K562 (cell line): ENCODE results near the gene GFM2. TPM values are rescaled to one million over a fixed set of nuclear protein-coding genes. Genes with fewer than 3 reads are reported as not detected.

Experiments
- CBX5 ChIP-seq: IDR thresholded peaks from 2 replicates; pipeline ENCODE4 v1.6.1; 2014; ENCODE audit warnings: low read depth, borderline replicate concordance
- CHD2 ChIP-seq: IDR thresholded peaks from 2 replicates; pipeline ENCODE4 v1.6.1; 2011; ENCODE audit warnings: low read depth, low read length
- CREB1 ChIP-seq, 2 experiments: sonication (generic) in 1 of 2; formaldehyde crosslinking in 1 of 2; IDR thresholded peaks; 2 replicates each; pipeline versions ENCODE4 v1.6.1 to v1.8.0; 2012 to 2022; ENCODE audit warnings: inconsistent platforms in 1 of 2, mild to moderate bottlenecking in 1 of 2, missing genetic modification reagents in 1 of 2, moderate library complexity in 1 of 2
- CTBP1 ChIP-seq: fragments of 450-650 bp; IDR thresholded peaks from 2 replicates; pipeline ENCODE4 v1.6.1; 2016; ENCODE audit warnings: borderline replicate concordance
- DMBX1 ChIP-seq: fragments of 250-450 bp; sonication (Bioruptor Pico); IDR thresholded peaks from 2 replicates; pipeline ENCODE4 v1.8.0; 2022; ENCODE audit warnings: inconsistent platforms, mild to moderate bottlenecking, moderate library complexity, borderline replicate concordance
- FIP1L1 ChIP-seq: fragments of 200-400 bp; formaldehyde crosslinking; IDR thresholded peaks from 2 replicates; pipeline ENCODE4 v1.6.1; 2018; ENCODE audit warnings: mild to moderate bottlenecking, low read depth, low read length; ENCODE audit not compliant: poor library complexity, severe bottlenecking
- GABPB1 ChIP-seq: sonication (generic); formaldehyde crosslinking; IDR thresholded peaks from 2 replicates; pipeline ENCODE4 v1.8.0; 2022; ENCODE audit warnings: mild to moderate bottlenecking, missing genetic modification reagents
- HEY1 ChIP-seq: fragments of 250-450 bp; sonication (Bioruptor Pico); IDR thresholded peaks from 2 replicates; pipeline ENCODE4 v1.5.0; 2020; ENCODE audit warnings: mild to moderate bottlenecking, moderate library complexity, borderline replicate concordance
- KAT7 ChIP-seq: sonication (generic); formaldehyde crosslinking; IDR thresholded peaks from 2 replicates; pipeline ENCODE4 v1.8.0; 2022; ENCODE audit warnings: missing genetic modification reagents, mild to moderate bottlenecking, borderline replicate concordance
- NCOA1 ChIP-seq: fragments of 450-650 bp; IDR thresholded peaks from 2 replicates; pipeline ENCODE4 v1.6.1; 2016; ENCODE audit warnings: low read depth
- NFRKB ChIP-seq: fragments of 450-650 bp; IDR thresholded peaks from 2 replicates; pipeline ENCODE4 v1.6.1; 2016; ENCODE audit warnings: low read depth
- PML ChIP-seq: IDR thresholded peaks from 2 replicates; pipeline ENCODE4 v1.6.1; 2012; ENCODE audit warnings: low read length, inconsistent platforms
- RCOR1 ChIP-seq, 2 experiments: IDR thresholded peaks; 2 replicates each; pipeline ENCODE4 v1.6.1; 2012; ENCODE audit warnings: low read depth in 2 of 2, low read length in 2 of 2, borderline replicate concordance in 1 of 2, improper control_type of control experiment in 1 of 2
- SOX6 ChIP-seq: fragments of 450-650 bp; IDR thresholded peaks from 2 replicates; pipeline ENCODE4 v1.6.1; 2014; ENCODE audit warnings: mild to moderate bottlenecking
- ZBTB17 ChIP-seq: fragments of 450-650 bp; formaldehyde crosslinking; IDR thresholded peaks from 2 replicates; pipeline ENCODE4 v1.4.0; 2020; ENCODE audit warnings: mild to moderate bottlenecking
- ZNF76 ChIP-seq: fragments of 250-450 bp; sonication (Bioruptor Pico); IDR thresholded peaks from 2 replicates; pipeline ENCODE4 v1.4.0; 2020; ENCODE audit warnings: mild to moderate bottlenecking, moderate library complexity, borderline replicate concordance
- polyA plus RNA-seq, 8 experiments: library from polyadenylated mRNA; depleted of rRNA in 4 of 8; stranded (reverse) in 5 of 8; unstranded in 3 of 8; fragments of >200 nt; fragmentation: Nextera tagmentation in 2 of 8; fragmentation: Illumina TruSeq in 1 of 8; extraction: Ambion mirVana in 2 of 8; extraction: Trizol in 1 of 8; gene quantifications; 2 replicates each; pipeline versions ENCODE4 v1.2.1 to v1.2.3, GENCODE V29; 2011 to 2014; ENCODE audit warnings: inconsistent platforms in 1 of 8, missing spikeins in 1 of 8
- total RNA-seq, 7 experiments: library from RNA; depleted of rRNA in 6 of 7; stranded (reverse); fragments of >200 nt in 6 of 7; fragmentation: Illumina TruSeq in 2 of 7; extraction: Trizol in 2 of 7; gene quantifications; 2 replicates each; pipeline versions ENCODE4 v1.2.1 to v1.2.3, GENCODE V29; 2011 to 2021; ENCODE audit warnings: low replicate concordance in 1 of 7
- TF ChIP-seq, protein P1 (sequence below): sonication (generic); formaldehyde crosslinking; IDR thresholded peaks from 2 replicates; pipeline ENCODE4 v1.8.0; 2022; ENCODE audit warnings: mild to moderate bottlenecking, missing genetic modification reagents
- TF ChIP-seq, protein P2 (sequence below), 2 experiments: fragments of 450-650 bp; IDR thresholded peaks; 2 replicates each; pipeline ENCODE4 v1.6.1; 2018; ENCODE audit warnings: mild to moderate bottlenecking in 2 of 2, low read depth in 1 of 2; ENCODE audit not compliant: partially characterized antibody in 2 of 2
- TF ChIP-seq, protein P3 (sequence below): sonication (generic); formaldehyde crosslinking; IDR thresholded peaks from 2 replicates; pipeline ENCODE4 v1.9.0; 2022; ENCODE audit warnings: mild to moderate bottlenecking, missing genetic modification reagents
- TF ChIP-seq, protein P4 (sequence below): fragments of 250-450 bp; sonication (Bioruptor Pico); IDR thresholded peaks from 2 replicates; pipeline ENCODE4 v1.5.0; 2021

Gene GFM2
- total and polyA plus RNA-seq, 9 of the 15 experiments (the other 6 are each of a cell fraction or from before 2014, with no cell fraction given), result 32.8 to 78.2 (median 52.5) TPM

DNA sequence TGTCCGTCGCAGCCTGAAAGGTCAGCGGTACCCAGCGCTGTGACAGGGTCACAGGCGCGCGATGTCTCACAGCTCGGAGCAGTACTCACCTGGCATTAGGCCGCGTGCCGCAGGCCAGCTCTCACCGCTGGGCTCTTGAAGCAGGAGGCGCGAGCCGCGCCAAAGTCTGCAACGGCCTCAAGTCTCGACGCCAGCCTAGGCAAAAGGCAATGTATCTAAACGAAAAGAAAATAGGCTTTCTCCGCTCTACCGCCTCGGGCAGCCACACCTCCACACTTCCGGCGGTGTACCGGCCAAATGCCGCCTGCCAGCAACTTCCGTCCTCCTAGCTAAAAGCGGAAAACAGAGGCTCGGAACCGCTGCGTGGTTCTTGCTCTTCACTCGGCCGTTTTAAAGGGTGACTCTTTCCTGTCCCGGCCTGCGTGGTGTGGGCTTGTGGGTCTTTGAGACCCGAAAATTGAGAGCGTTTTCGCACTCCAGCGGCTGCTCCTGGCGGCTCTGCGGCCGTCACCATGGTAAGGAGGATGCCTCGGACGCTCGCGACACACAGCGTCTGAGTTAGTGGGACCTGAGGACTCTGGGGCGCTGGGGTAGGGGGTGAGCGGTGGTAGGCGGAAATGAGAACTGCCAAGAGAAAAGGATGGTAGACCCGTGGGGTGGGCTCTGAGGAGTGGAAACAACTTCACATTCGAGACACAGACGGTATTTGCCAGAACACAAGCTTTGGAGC lies at the start of gene GFM2, which contains the start of gene NSA2 (continued):
- no peak for TF ChIP-seq RCOR1 (IDR thresholded peaks at IDR 0.05; ENCODE audit: borderline replicate concordance in 1 of 2, low read depth in 2 of 2, low read length in 2 of 2)
- peak; percentile 49 for TF ChIP-seq FIP1L1
- no peak for TF ChIP-seq CBX5
- TF ChIP-seq ZNF76 (CRISPR knock-in tag), result no peak
- TF ChIP-seq, protein P1, sequence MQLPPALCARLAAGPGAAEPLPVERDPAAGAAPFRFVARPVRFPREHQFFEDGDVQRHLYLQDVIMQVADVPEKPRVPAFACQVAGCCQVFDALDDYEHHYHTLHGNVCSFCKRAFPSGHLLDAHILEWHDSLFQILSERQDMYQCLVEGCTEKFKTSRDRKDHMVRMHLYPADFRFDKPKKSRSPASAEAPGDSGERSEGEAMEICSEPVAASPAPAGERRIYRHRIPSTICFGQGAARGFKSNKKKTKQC (CRISPR knock-in tag), result peak; percentile 61; the same call in 1 of the 2 replicates
- peak; percentile 88; the same call in 1 of the 2 replicates for TF ChIP-seq CTBP1
- TF ChIP-seq, protein P2, sequence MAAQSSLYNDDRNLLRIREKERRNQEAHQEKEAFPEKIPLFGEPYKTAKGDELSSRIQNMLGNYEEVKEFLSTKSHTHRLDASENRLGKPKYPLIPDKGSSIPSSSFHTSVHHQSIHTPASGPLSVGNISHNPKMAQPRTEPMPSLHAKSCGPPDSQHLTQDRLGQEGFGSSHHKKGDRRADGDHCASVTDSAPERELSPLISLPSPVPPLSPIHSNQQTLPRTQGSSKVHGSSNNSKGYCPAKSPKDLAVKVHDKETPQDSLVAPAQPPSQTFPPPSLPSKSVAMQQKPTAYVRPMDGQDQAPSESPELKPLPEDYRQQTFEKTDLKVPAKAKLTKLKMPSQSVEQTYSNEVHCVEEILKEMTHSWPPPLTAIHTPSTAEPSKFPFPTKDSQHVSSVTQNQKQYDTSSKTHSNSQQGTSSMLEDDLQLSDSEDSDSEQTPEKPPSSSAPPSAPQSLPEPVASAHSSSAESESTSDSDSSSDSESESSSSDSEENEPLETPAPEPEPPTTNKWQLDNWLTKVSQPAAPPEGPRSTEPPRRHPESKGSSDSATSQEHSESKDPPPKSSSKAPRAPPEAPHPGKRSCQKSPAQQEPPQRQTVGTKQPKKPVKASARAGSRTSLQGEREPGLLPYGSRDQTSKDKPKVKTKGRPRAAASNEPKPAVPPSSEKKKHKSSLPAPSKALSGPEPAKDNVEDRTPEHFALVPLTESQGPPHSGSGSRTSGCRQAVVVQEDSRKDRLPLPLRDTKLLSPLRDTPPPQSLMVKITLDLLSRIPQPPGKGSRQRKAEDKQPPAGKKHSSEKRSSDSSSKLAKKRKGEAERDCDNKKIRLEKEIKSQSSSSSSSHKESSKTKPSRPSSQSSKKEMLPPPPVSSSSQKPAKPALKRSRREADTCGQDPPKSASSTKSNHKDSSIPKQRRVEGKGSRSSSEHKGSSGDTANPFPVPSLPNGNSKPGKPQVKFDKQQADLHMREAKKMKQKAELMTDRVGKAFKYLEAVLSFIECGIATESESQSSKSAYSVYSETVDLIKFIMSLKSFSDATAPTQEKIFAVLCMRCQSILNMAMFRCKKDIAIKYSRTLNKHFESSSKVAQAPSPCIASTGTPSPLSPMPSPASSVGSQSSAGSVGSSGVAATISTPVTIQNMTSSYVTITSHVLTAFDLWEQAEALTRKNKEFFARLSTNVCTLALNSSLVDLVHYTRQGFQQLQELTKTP (IDR thresholded peaks at IDR 0.05; ENCODE audit: low read depth in 1 of 2, partially characterized antibody in 2 of 2), result no peak
- no peak for TF ChIP-seq CREB1 (IDR thresholded peaks at IDR 0.05)
- peak; percentile 75 for TF ChIP-seq CREB1 (CRISPR knock-in tag; IDR thresholded peaks at IDR 0.05)
- 0 out of 2 replicates have a peak, but pooled peaks have one; percentile 52 for TF ChIP-seq DMBX1 (CRISPR knock-in tag)
- peak; percentile 100 for TF ChIP-seq GABPB1 (CRISPR knock-in tag)
- TF ChIP-seq KAT7 (CRISPR knock-in tag), result peak; percentile 39; the same call in 1 of the 2 replicates
- TF ChIP-seq, protein P3, sequence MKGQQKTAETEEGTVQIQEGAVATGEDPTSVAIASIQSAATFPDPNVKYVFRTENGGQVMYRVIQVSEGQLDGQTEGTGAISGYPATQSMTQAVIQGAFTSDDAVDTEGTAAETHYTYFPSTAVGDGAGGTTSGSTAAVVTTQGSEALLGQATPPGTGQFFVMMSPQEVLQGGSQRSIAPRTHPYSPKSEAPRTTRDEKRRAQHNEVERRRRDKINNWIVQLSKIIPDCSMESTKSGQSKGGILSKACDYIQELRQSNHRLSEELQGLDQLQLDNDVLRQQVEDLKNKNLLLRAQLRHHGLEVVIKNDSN (CRISPR knock-in tag), result 0 out of 2 replicates have a peak, but pooled peaks have one; percentile 22
- TF ChIP-seq HEY1 (CRISPR knock-in tag), result no peak
- TF ChIP-seq NFRKB, result peak; percentile 40; the same call in 1 of the 2 replicates
- TF ChIP-seq CHD2, result no peak
- peak; percentile 76 for TF ChIP-seq PML
- TF ChIP-seq, protein P4, sequence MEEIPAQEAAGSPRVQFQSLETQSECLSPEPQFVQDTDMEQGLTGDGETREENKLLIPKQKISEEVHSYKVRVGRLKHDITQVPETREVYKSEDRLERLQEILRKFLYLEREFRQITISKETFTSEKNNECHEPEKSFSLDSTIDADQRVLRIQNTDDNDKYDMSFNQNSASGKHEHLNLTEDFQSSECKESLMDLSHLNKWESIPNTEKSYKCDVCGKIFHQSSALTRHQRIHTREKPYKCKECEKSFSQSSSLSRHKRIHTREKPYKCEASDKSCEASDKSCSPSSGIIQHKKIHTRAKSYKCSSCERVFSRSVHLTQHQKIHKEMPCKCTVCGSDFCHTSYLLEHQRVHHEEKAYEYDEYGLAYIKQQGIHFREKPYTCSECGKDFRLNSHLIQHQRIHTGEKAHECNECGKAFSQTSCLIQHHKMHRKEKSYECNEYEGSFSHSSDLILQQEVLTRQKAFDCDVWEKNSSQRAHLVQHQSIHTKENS, result no peak
- peak; percentile 62; the same call in 1 of the 2 replicates for TF ChIP-seq SOX6
- no peak for TF ChIP-seq ZBTB17 (CRISPR knock-in tag)
- peak; percentile 99 for TF ChIP-seq NCOA1
